GM19468 (cell line): ENCODE data around the gene MRPS26.
"Not testable (repeated sequence)": the region's sequence is repeated elsewhere in the genome, so short reads cannot be mapped to it uniquely, and the experiment has no call there.

Experiments
- ATAC-seq: cut with Tn5 transposase; IDR thresholded peaks from one replicate; pipeline ENCODE4 v1.9.1; 2021; ENCODE audit warnings: mild to moderate bottlenecking, moderate library complexity, moderate number of reproducible peaks; ENCODE audit not compliant: unreplicated experiment; ENCODE audit errors: extremely low read depth

The MRPS26 gene

DNA sequence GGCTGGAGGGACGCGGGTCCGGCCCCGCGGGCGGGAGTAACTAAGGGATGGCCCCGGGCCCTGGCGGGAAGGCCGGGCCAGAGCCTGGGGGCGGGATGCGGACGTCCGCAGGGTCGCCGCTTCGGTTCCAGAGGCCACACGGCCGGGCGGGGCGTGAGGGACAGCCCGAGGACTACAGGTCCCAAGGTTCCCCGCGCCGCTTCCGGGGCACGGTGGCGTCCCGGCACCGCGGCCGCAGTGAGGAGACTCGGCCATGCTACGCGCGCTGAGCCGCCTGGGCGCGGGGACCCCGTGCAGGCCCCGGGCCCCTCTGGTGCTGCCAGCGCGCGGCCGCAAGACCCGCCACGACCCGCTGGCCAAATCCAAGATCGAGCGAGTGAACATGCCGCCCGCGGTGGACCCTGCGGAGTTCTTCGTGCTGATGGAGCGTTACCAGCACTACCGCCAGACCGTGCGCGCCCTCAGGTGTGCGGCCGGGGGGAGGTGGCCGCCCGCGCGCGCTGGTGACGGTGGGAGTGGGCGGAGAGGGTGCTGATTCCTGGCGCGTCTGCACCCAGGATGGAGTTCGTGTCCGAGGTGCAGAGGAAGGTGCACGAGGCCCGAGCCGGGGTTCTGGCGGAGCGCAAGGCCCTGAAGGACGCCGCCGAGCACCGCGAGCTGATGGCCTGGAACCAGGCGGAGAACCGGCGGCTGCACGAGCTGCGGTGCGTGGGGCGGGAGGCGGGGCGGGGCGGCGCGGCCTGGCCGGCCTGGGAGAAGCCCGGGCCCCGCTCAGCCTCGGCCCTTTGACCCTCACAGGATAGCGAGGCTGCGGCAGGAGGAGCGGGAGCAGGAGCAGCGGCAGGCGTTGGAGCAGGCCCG, at the start of gene MRPS26:
MRPS26 (plus strand) TSS at position 237 of the 861 bp plus-strand sequence; CDS start at position 254, 17 bp downstream.
- peak; percentile 59 for ATAC-seq

GRCh38 chr20:2998728-2999127, 47.1 kb upstream of the MRPS26 start:
- ATAC-seq, result no peak

DNA sequence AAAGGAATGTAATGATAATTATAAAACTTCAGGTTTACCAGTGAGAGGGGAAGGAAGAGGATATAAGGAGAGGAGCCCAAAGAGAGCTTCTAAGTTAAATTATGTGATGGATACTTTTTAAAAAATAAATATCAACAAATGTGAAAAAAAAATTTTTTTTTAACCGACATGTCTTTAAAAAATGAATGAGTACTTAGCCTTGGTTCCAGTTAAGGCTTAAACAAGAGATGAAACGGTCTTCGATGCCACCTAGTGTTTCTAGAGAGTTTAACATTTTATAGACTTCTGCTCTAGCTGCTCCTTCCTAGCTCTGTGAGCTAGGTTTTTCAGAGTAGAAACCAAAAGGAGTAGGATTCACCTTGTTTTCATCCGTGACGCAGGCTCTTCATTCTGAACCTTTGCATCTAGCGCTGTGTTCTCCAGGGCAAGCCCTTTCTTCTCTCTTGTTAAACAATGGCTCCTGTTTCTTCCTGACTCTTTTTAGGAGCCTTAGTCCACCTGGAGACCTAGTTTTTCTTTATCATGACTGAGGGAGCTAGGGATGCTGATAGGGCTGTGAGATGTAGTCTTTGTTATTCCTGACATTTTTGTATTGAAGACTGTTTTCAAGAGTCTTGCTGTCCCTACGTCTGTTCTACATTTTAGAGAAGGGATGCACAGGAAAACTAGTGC, 44.9 kb upstream of the MRPS26 start:
- ATAC-seq, result no peak

- ATAC-seq, result no peak
These were observed 42.4 kb upstream of the MRPS26 start for GRCh38 chr20:3003416-3003815.

DNA sequence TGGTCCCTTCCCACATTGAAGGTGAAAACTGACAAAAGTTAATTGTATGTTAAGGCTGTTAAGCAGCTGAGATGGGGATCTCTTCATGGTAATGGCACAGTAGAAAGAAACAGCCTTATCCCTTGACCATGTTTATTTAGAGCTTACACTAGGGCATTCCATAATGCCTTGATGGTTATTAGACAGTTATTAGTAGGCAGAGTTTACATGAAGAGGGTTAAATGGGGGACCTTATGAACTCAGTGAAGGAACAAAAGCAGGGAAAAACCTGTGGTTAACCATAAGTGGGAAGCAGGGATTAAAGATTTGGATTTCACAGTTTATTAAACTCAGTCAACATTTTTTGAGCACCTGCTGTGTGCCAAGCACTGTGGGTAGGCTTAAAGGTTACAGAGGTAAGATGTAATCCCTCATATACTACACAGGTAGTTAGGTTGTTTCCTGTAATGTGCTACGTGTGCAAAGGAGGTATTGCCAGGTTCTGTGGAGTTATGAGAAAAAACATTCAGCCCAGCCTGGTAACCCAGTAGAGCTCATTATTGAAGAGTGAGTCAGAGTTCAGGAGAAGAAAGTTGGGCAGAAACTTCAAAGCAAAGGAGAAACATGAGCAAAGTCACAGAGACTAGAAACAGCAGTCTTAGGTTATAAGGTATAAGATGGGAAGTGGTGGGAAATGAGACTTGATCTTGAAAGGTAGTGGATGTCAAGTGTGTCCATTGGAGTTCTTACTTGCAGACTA, 34.7 kb upstream of the MRPS26 start:
- no peak for ATAC-seq

GRCh38 chr20:3011752-3012151, 34.1 kb upstream of the MRPS26 start:
- no peak for ATAC-seq

DNA sequence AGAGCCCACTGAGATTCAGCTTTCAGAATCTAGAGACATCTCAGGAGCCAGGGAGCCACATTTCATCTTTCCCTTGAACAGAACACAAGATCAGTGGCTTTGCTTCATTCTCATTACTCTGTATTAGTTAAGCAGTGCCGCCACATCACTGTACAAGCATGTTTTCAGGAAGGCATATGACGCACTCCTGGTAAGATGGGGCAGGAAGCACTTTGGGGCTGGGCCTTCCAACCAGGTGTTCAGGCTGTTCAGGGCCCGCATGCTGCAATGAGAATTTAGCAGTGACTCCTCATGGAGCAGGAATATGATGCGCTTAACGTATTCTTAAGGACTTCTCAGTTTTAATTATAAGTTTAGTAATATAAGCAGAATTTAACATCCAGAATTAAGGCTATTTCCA, 32.1 kb upstream of the MRPS26 start:
- no peak for ATAC-seq

GRCh38 chr20:3014179-3014578, 31.7 kb upstream of the MRPS26 start:
- no peak for ATAC-seq

GRCh38 chr20:3014662-3015061, 31.2 kb upstream of the MRPS26 start:
- ATAC-seq, result no peak

DNA sequence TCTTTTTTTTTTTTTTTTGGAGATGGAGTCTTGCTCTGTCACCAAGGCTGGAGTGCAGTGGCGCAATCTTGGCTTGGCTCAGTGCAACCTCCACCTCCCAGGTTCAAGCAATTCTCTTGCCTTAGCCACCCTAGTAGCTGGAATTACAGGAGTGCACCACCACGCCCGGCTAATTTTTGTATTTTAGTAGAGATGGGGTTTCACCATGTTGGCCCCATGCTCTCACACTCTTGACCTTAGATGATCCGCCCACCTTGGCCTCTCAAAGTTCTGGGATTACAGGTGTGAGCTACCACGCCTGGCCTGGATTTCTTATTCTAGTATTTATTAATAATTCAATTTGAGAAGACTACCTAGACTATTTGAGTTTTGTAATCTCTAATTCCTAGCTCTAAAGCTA, 30.6 kb upstream of the MRPS26 start:
- ATAC-seq, result not testable (repeated sequence)

- ATAC-seq, result no peak
These were observed 24.5 kb upstream of the MRPS26 start for GRCh38 chr20:3021327-3021726.

DNA sequence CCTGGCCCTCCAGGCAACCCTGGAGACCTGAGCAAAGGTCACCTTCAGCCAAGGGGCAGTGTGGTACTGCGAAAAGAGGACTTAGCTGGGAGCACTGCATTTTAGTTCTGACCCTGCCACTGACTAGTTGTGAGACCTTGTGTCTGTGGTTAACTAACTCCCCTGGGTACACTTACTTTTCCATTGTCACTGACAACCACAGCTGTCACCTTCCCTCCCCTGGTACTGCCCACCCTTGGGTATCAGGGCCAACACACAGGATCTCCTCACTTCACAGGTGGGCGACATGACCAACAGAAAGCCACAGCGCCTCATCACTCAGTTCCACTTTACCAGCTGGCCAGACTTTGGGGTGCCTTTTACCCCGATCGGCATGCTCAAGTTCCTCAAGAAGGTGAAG, 24.1 kb upstream of the MRPS26 start:
- no peak for ATAC-seq

- not testable (repeated sequence) for ATAC-seq
These were observed 23.0 kb upstream of the MRPS26 start for GRCh38 chr20:3022559-3023490.

DNA sequence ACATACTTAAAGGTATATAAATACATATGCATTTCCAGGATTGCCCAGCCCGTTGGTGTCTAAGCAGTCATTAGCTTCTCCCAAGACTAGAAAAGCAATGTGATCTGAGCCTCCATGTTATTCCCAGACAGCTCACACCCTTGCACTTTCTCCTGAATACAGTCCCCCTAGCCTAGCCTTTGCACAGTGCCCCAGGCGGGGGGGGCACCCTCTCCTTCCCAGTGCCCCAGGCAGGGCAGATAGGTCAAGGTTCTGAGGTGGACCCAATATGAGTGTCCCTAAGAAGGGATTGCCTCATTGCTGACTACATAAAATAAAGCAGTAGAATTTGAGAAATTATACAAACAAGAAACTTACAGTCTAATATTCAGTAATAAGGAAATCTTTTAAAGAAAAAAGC, 17.9 kb upstream of the MRPS26 start:
- ATAC-seq, result no peak

- ATAC-seq, result no peak
These were observed 14.2 kb upstream of the MRPS26 start for GRCh38 chr20:3031524-3032147.

- no peak for ATAC-seq
These were observed 13.2 kb upstream of the MRPS26 start for GRCh38 chr20:3032624-3033023.

GRCh38 chr20:3037654-3038053, 8.2 kb upstream of the MRPS26 start:
- ATAC-seq, result no peak

DNA sequence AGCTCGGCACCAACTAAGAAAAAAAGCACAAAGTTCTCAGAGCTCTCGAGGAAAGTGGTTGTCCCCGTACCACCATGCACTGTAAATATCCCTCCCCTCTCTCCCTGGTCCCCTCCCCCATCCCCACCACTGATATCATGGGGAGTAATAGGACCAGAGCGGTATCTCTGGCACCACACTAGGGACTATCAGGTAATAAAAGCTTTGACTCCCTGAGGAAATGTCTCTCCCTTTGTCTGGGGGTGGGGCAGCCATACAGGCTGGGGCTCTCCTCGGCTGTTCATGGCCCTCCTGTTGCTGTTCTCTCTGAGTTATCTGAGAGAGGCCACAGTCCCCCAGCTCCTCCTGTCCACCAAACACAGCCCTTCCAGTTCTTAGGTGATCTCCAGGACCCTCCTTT, 7.4 kb upstream of the MRPS26 start:
- ATAC-seq, result no peak

DNA sequence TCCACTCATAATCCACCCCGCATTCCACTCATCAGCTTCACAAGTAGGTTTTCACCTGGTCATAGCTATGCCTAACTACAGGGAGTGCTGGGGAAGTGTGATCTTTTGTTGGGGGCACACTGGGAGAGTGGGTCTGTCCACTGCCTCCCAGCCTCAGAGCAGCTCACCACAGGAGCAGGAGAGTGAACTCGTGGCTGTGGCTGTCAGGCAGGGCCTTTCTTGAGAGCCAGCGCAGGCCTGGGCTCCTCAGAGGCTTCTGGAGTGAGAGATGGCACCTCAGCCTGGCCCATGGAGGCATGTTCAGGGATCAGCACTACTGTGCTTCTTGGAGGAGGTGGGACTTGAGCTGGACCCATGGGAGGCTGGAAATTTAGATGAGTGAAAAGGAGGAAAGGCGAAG, 6.4 kb upstream of the MRPS26 start:
- ATAC-seq, result no peak
